ENCODE measurements around the gene LRFN3.
"Not testable (repeated sequence)": the region's sequence is repeated elsewhere in the genome, so short reads cannot be mapped to it uniquely, and the experiment has no call there.

- TF ChIP-seq POLR2A (IDR thresholded peaks at IDR 0.05; ENCODE audit: low read depth, low read length), result 0 out of 2 replicates have a peak, but pooled peaks have one; percentile 18
- TF ChIP-seq POLR2AphosphoS5 (IDR thresholded peaks at IDR 0.05; ENCODE audit: low read depth, low read length), result not testable (repeated sequence)
Observed at GRCh38 chr19:35891819-35892218, 44.4 kb upstream of the LRFN3 start.
